SIG-M5 (cell line): ENCODE data around the gene RAP1GDS1.
"Not testable (repeated sequence)": the region's sequence is repeated elsewhere in the genome, so short reads cannot be mapped to it uniquely, and the experiment has no call there.

Experiments
- DNase-seq: peaks from one replicate; lab custom pipeline; 2025; lab: John Stamatoyannopoulos, UW

Gene RAP1GDS1

DNA sequence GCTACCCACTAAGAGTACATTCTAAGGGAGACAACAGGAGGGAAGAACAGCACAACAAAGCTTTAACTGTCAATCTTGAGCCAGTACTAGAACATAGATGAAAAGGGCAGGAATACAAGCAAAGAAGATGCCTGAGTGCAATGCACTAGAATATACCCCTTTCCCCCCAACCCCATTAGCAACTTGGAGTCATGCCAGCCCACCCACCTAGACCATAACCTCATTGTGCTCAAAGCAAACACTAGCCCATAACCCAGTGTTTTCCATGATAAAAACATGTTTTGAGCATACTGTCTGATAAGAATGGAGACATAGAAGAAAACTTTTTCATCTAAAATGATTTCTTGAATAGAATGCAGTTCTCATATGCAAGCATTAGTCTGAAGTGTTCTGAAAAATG, 183.2 kb downstream of the RAP1GDS1 start:
- DNase-seq = no peak

GRCh38 chr4:98446499-98447375, 185.6 kb downstream of the RAP1GDS1 start:
- no peak for DNase-seq

DNA sequence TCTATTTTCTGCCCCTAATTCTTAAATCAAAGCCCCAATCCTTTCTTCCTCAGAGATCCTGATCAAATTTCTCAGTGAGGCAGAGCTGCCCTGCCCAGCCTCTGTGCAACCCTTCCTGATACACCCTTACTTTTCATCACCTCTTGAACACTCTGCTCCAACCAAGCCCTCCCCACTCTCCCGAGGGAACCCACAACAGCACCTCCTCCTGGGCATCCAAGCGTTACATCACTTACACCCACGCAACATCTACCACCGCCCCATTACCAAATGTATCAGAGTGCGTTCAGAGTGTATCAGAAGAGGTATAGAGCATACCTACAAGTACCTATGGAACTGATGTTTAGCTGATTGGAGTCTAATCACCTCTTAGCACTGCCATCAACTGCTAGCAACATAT, 186.5 kb downstream of the RAP1GDS1 start:
- DNase-seq = no peak

DNA sequence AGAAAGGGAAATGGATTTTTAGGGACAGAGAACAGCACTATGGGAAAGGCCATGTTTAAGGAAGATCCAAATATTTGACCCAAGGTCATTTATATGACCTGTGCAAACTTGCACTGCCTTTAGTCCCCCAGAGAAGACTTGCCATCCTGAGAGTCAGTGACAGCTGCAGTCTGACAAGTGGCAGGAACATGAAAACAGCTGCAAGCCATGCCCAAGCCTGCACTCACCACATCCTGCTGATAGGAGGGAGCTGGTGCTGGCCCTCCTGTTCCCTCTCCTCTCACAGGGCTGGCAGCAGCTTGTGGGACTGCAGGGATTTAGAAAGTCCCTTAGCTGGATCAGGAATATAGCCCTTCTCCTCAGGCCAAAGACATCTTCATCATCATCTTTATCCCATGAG, 187.7 kb downstream of the RAP1GDS1 start:
- DNase-seq = no peak

DNA sequence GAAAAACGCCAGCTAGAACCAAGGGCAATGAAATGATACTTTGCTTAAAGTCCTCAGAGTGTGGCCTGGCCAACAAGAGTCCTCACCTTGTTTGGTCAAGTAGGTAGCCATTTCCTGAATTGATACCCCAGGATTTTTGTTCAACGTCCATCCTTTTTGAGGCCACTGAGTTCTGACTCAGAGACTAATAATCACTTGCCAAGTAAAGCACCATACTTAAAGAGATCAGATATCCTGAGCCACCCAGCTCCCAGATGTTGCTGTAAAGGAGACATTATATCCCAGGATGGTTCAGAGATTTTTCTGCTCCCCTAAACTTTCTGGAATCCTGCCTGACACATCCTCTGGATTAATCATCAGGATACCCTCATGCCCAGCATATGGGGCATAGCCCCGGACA, 190.9 kb downstream of the RAP1GDS1 start:
- DNase-seq = no peak

DNA sequence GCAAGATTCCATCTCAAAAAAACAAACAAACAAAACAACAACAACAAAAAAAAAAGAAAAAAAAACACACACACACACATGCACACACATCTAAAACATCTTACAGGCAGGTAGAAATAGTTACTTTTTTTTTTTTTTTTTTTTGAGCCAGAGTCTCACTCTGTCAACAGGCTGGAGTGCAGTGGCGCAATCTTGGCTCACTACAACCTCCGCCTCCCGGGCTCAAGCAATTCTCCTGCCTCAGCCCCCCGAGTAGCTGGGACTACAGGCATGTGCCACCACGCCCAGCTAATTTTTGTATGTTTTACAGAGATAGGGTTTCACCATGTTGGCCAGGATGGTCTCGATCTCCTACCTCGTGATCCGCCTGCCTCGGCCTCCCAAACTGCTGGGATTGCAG, 196.2 kb downstream of the RAP1GDS1 start:
- not testable (repeated sequence) for DNase-seq

GRCh38 chr4:98461121-98461865, 200.1 kb downstream of the RAP1GDS1 start:
- DNase-seq = not testable (repeated sequence)

DNA sequence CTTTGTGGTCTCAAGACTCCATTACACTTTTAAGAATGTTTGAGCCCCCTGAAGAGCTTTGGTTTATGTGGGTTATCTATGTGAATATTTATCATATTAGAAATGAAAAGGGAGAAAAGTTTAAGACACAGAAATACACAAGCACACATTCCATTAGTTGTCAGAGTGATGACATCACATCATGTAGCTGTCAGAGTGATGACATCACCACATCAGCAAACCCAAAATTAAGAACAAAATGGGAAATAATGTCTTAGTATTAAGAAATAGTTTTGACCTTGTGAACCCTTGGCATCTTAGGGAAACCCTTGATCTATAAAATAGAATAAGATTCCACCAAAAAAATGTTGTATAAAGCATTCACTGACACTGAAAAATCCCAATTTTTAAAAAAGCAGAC, 201.3 kb downstream of the RAP1GDS1 start:
- DNase-seq = no peak

GRCh38 chr4:98466868-98467599, 205.8 kb downstream of the RAP1GDS1 start:
- no peak for DNase-seq

DNA sequence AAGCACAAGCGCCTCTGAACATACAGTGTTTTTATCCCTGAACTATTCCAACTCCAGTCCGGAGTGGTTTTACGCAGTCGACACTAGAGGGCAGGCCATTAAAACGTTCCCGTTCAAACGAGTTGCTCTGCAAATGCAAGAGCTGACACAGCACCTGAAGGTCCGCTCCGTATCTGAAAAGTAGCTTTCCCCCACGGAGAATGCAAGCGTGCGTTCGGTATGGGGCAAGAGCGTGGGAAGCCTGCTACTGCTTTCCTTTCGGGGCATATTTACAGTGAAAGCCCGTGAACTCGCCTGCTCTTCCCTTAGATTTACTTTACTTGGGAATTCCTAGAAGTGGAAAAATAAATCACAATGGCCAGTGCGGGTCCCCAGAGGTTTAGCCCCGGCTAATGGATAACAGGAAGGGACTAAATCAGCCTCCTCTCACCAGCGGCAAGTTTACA, 206.5 kb downstream of the RAP1GDS1 start:
- DNase-seq = no peak

GRCh38 chr4:98468709-98469108, 207.5 kb downstream of the RAP1GDS1 start:
- DNase-seq = no peak

- no peak for DNase-seq
Measured at GRCh38 chr4:98469771-98470170, 208.6 kb downstream of the RAP1GDS1 start.

- no peak for DNase-seq
Measured at GRCh38 chr4:98470366-98470765, 209.2 kb downstream of the RAP1GDS1 start.

DNA sequence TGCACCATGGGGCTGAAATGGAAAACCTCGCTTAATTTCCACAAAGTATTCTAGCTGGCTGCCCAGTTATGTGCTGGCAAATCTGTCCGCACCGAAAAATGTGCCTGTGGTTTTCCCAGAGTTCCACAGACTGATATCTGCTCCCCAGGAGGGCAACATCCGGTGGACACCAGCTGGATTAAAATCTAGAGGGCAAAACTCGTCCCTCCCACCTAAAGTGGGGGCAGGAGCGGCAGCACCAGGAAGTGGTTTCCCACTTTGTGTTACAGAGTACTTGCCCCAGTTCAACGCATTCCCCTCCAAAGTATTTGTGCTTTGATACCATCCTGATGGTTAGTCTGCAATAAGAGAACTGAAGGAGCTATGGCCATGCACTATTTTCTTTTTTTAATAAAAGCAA, 209.6 kb downstream of the RAP1GDS1 start:
- DNase-seq = no peak

GRCh38 chr4:98473046-98473445, 211.9 kb downstream of the RAP1GDS1 start:
- DNase-seq = no peak

- DNase-seq = no peak
Measured at GRCh38 chr4:98474408-98474844, 213.2 kb downstream of the RAP1GDS1 start.

- no peak for DNase-seq
Measured at GRCh38 chr4:98476891-98477290, 215.7 kb downstream of the RAP1GDS1 start.

GRCh38 chr4:98479590-98479989, 218.4 kb downstream of the RAP1GDS1 start:
- DNase-seq = not testable (repeated sequence)

GRCh38 chr4:98480535-98480934, 219.4 kb downstream of the RAP1GDS1 start:
- DNase-seq = no peak

- no peak for DNase-seq
Measured at GRCh38 chr4:98481167-98481566, 220.0 kb downstream of the RAP1GDS1 start.

DNA sequence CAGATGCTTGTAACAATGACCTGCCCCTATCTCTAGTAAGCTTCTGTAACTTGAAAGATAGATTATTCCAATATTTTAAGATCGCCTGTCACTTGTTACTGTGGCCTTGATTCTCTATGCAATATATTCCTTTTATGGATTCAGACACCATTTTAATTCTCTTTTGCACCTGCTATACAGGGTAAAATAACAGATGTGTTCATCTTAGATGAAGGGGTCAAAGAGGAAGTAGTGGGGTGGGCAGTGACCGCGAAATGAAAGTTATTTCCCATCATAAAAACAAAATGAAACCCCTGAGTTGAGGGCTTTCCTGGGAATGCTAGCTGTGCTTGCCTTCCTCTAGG, 221.3 kb downstream of the RAP1GDS1 start:
- DNase-seq = no peak
